Thymus (tissue), 2 donors: Measurements from ENCODE around the gene GPX5. TPM values are rescaled to one million over a fixed set of nuclear protein-coding genes. Genes with fewer than 3 reads are reported as not detected.

Experiments
- polyA plus RNA-seq: library from polyadenylated mRNA; stranded (reverse); fragments of 200-250 nt; gene quantifications from one replicate; pipeline ENCODE4 v1.2.3, GENCODE V29; 2013
- total RNA-seq: library from RNA; stranded (reverse); fragments of 120-200 nt; gene quantifications from one replicate; pipeline ENCODE4 v1.2.4, GENCODE V29; 2013
- donor health status: healthy.

The GPX5 gene
- total and polyA plus RNA-seq, 2 donors, result 0.05 TPM; not detected in 1

Other genes with a start within 250 kb of the GPX5 start
- gene PGBD1, start 244.3 kb upstream of the GPX5 start, total RNA-seq, result 3.2 TPM
- gene PGBD1, start 244.3 kb upstream of the GPX5 start, polyA plus RNA-seq, result 4.5 TPM
- gene ZSCAN31, start 189.7 kb upstream of the GPX5 start, total RNA-seq, result 3.4 TPM
- gene ZSCAN31, start 189.7 kb upstream of the GPX5 start, polyA plus RNA-seq, result 3.9 TPM
- 5.1 TPM for gene ZKSCAN3, start 175.9 kb upstream of the GPX5 start, total RNA-seq
- gene ZKSCAN3, start 175.9 kb upstream of the GPX5 start, polyA plus RNA-seq, result 3.2 TPM
- gene ZSCAN12, start 126.1 kb upstream of the GPX5 start, total RNA-seq, result 9.6 TPM
- gene ZSCAN12, start 126.1 kb upstream of the GPX5 start, polyA plus RNA-seq, result 4.1 TPM
- 2.3 TPM for gene ZSCAN23, start 82.4 kb upstream of the GPX5 start, total RNA-seq
- gene ZSCAN23, start 82.4 kb upstream of the GPX5 start, polyA plus RNA-seq, result 0.30 TPM
- not detected for gene GPX6, start 10.1 kb upstream of the GPX5 start, total RNA-seq
- not detected for gene GPX6, start 10.1 kb upstream of the GPX5 start, polyA plus RNA-seq